Adrenal gland (tissue), 12 donors: ENCODE measurements around the gene SLC27A6. TPM values are rescaled to one million over a fixed set of nuclear protein-coding genes. Genes with fewer than 3 reads are reported as not detected.

Experiments
- DNase-seq, 7 donors: peaks; one replicate each; pipeline ENCODE4 v3.0.0-alpha.2; 2019 to 2020
- H3K27ac ChIP-seq, 5 donors: fragments of 200-600 bp; sonication (generic) in 4 of 5; 1 replicate in 3 of 5; 2 replicates in 2 of 5; pipeline versions ENCODE4 v1.5.1 to v1.8.0; 2016 to 2020; ENCODE audit warnings: mild to moderate bottlenecking in 1 of 5
- H3K27me3 ChIP-seq: fragments of 200-600 bp; 2 replicates; pipeline ENCODE4 v1.8.0; 2021
- H3K36me3 ChIP-seq, 2 donors: fragments of 200-600 bp; replicated peaks in 1 of 2; 1 replicate in 1 of 2; 2 replicates in 1 of 2; pipeline versions ENCODE4 v1.5.1 to v1.8.0; 2018 to 2022
- H3K4me1 ChIP-seq, 2 donors: fragments of 200-600 bp; replicated peaks in 1 of 2; 1 replicate in 1 of 2; 2 replicates in 1 of 2; pipeline versions ENCODE4 v1.5.1 to v1.8.0; 2018 to 2021
- H3K4me3 ChIP-seq, 4 donors: fragments of 200-600 bp; sonication (generic) in 3 of 4; one replicate each; pipeline ENCODE4 v1.5.1; 2016 to 2018
- H3K9me3 ChIP-seq, 3 donors: fragments of 200-600 bp; sonication (generic) in 1 of 3; replicated peaks in 1 of 3; 1 replicate in 2 of 3; 2 replicates in 1 of 3; pipeline versions ENCODE4 v1.5.1 to v1.8.0; 2016 to 2021
- POLR2A ChIP-seq, 2 donors: fragments of 450-650 bp; IDR thresholded peaks; one replicate each; pipeline ENCODE4 v1.6.1; 2017; ENCODE audit warnings: antibody characterized with exemption in 2 of 2, mild to moderate bottlenecking in 2 of 2, moderate library complexity in 1 of 2
- WGBS, 4 donors: extraction: QIAGEN DNeasy Blood & Tissue Kit in 2 of 4; methylation state at CpG; one replicate each; pipeline versions ENCODE4 v1.1.5 to v1.1.7; 2013 to 2017; 5-methylcytosine and 5-hydroxymethylcytosine counted together
- intact Hi-C, 2 donors: fragments of 100-400 bp; cut with DNase I; formaldehyde crosslinking; loops; one replicate each; pipeline versions ENCODE4 v1.14.1 to v1.15.0; 2022 to 2023
- polyA plus RNA-seq, 3 donors: library from polyadenylated mRNA; stranded (reverse); fragments of 200-250 nt in 2 of 3; fragments of 350-450 nt in 1 of 3; fragmentation: Illumina TruSeq in 1 of 3; extraction: RNeasy Lipid Tissue Mini Kit (QIAGEN cat#74804) in 1 of 3; gene quantifications; one replicate each; pipeline ENCODE4 v1.2.3, GENCODE V29; 2013 to 2014
- total RNA-seq, 9 donors: library from RNA; depleted of rRNA in 4 of 9; stranded (reverse); fragments of >200 nt in 4 of 9; fragments of 120-200 nt in 1 of 9; fragmentation: NEBNext Ultra II Directional in 1 of 9; extraction: Animal tissue kit (Norgen Biotek cat#: 25700) in 1 of 9; gene quantifications; one replicate each; pipeline versions ENCODE4 v1.1.0 to v1.2.4, GENCODE V29; 2013 to 2023
- TF ChIP-seq, protein P1 (sequence below), 6 experiments: fragments of 450-650 bp in 4 of 6; fragments of 200-600 bp in 2 of 6; sonication (generic) in 1 of 6; IDR thresholded peaks; 1 replicate in 5 of 6; 2 replicates in 1 of 6; pipeline versions ENCODE4 v1.5.1 to v1.8.0; 2016 to 2021; ENCODE audit warnings: antibody characterized with exemption in 6 of 6, mild to moderate bottlenecking in 2 of 6, moderate library complexity in 1 of 6
- donor health status: healthy with polysubstance abuse.
- donor health status: Bipolar disorder and iron deficiency.
- donor health status: DM: yes; HTN: yes; CAD: no.
- donor health status: DM: no; HTN: no; CAD: no.
- donor health status: DM: no; HTN: no; CAD: no.
- donor health status: DM: yes; HTN: yes; CAD: no.

The SLC27A6 gene
- total and polyA plus RNA-seq, 12 donors = 1.0 to 108 (median 12.1) TPM

GRCh38 chr5:128965638-128966302 is 482 bp downstream of the SLC27A6 start:
- no peaks in the 10 kb centered on the region for H3K36me3 ChIP-seq
- DNase-seq = no peak
- no peak for TF ChIP-seq POLR2A (IDR thresholded peaks at IDR 0.05)
- TF ChIP-seq, protein P1, sequence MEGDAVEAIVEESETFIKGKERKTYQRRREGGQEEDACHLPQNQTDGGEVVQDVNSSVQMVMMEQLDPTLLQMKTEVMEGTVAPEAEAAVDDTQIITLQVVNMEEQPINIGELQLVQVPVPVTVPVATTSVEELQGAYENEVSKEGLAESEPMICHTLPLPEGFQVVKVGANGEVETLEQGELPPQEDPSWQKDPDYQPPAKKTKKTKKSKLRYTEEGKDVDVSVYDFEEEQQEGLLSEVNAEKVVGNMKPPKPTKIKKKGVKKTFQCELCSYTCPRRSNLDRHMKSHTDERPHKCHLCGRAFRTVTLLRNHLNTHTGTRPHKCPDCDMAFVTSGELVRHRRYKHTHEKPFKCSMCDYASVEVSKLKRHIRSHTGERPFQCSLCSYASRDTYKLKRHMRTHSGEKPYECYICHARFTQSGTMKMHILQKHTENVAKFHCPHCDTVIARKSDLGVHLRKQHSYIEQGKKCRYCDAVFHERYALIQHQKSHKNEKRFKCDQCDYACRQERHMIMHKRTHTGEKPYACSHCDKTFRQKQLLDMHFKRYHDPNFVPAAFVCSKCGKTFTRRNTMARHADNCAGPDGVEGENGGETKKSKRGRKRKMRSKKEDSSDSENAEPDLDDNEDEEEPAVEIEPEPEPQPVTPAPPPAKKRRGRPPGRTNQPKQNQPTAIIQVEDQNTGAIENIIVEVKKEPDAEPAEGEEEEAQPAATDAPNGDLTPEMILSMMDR (IDR thresholded peaks at IDR 0.05) = no peak
- no peaks in the 10 kb centered on the region for H3K9me3 ChIP-seq
- intact Hi-C loops = no loop called here
- H3K4me1 ChIP-seq = no peaks in the 10 kb centered on the region
- H3K27me3 ChIP-seq = peaks cover 3% of the 10 kb centered on the region
- 38 to 56% (median 41%) methylated on average over 12 to 24 of the region's 24 CpGs for WGBS, 4 donors
- H3K27ac ChIP-seq = no peak overlapping the region
- peak overlapping the region in 1 of 4 donors; percentile 47 for H3K4me3 ChIP-seq

GRCh38 chr5:128966375-128966774 is 1.1 kb downstream of the SLC27A6 start:
- peaks cover 3% of the 10 kb centered on the region for H3K27me3 ChIP-seq
- 93 to 97% (median 95%) methylated on average over 12 of the region's 12 CpGs for WGBS, 4 donors
- no peaks in the 10 kb centered on the region for H3K9me3 ChIP-seq
- H3K4me3 ChIP-seq = no peak overlapping the region
- TF ChIP-seq POLR2A (IDR thresholded peaks at IDR 0.05) = no peak
- TF ChIP-seq, protein P1 (IDR thresholded peaks at IDR 0.05) = no peak
- no peak overlapping the region for H3K27ac ChIP-seq
- H3K36me3 ChIP-seq = no peaks in the 10 kb centered on the region
- intact Hi-C loops = no loop called here
- DNase-seq = no peak
- H3K4me1 ChIP-seq = no peaks in the 10 kb centered on the region

GRCh38 chr5:128966846-128967245 is 1.6 kb downstream of the SLC27A6 start:
- 88 to 92% (median 91%) methylated on average over 3 of the region's 3 CpGs for WGBS, 4 donors
- H3K36me3 ChIP-seq = no peaks in the 10 kb centered on the region
- H3K27me3 ChIP-seq = peaks cover 3% of the 10 kb centered on the region
- H3K9me3 ChIP-seq = no peaks in the 10 kb centered on the region
- H3K4me3 ChIP-seq = no peak overlapping the region
- H3K4me1 ChIP-seq = no peaks in the 10 kb centered on the region
- H3K27ac ChIP-seq = no peak overlapping the region
- intact Hi-C loops = no loop called here
- no peak for DNase-seq
- TF ChIP-seq, protein P1 (IDR thresholded peaks at IDR 0.05) = no peak
- no peak for TF ChIP-seq POLR2A (IDR thresholded peaks at IDR 0.05)

DNA sequence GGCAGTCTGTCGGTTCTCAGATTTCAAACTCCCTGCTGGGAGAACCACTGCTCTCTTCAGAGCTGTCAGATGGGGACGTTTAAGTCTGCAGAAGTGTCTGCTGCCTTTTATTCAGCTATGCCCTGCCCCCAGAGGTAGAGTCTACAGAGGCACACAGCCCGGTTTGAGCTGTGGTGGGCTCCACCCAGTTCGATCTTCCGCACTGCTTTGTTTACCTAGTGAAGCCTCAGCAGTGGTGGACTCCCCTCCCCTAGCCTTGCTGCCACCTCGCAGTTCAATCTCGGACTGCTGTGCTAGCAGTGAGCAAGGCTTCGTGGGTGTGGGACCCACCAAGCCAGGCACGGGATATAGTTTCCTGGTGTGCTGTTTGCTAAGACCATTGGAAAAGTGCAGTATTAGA is 8.0 kb downstream of the SLC27A6 start:
- Histone ChIP-seq H3K4me3 (no peak overlapping the region), H3K4me1 (no peaks in the 10 kb centered on the region), H3K36me3 (no peaks in the 10 kb centered on the region), H3K27ac (no peak overlapping the region), H3K9me3 (no peaks in the 10 kb centered on the region), H3K27me3 (no peaks in the 10 kb centered on the region)
- DNase-seq = no peak
- 81 to 90% (median 86%) methylated on average over 6 to 9 of the region's 9 CpGs for WGBS, 4 donors
- TF ChIP-seq POLR2A (IDR thresholded peaks at IDR 0.05) = no peak
- TF ChIP-seq, protein P1 (IDR thresholded peaks at IDR 0.05) = no peak
- intact Hi-C loops = no loop called here
